ENCODE measurements around the gene CABCOCO1. TPM values are rescaled to one million over a fixed set of nuclear protein-coding genes. Genes with fewer than 3 reads are reported as not detected.

CABCOCO1 gene
- total and polyA plus RNA-seq, 10 of the 15 experiments (the other 5 are each of a cell fraction or from before 2014, with no cell fraction given) = not detected

GRCh38 chr10:61812052-61812721, 149.5 kb downstream of the CABCOCO1 start:
- TF ChIP-seq BMI1 (IDR thresholded peaks at IDR 0.05; ENCODE audit: borderline replicate concordance) = no peak
- TF ChIP-seq RUNX3 (IDR thresholded peaks at IDR 0.05; ENCODE audit: low read length) = peak; percentile 40
- Histone ChIP-seq H2AFZ (ENCODE audit: control insufficient read depth, low read depth, low read length) (no peak overlapping the region), H3K4me1 (ENCODE audit: control insufficient read depth, insufficient read depth, low read length) (0 out of 2 replicates have a peak, but pooled peaks cover 4% of the 10 kb centered on the region), H3K27ac (ENCODE audit: control insufficient read depth, insufficient read depth) (no peak overlapping the region), H3K4me3 (no peak overlapping the region), H4K20me1 (ENCODE audit: control insufficient read depth, insufficient read depth) (no peaks in the 10 kb centered on the region), H3K9me3 (replicated peaks; ENCODE audit: control insufficient read depth, insufficient read depth, low read length) (no peaks in the 10 kb centered on the region), H3K9ac (ENCODE audit: control insufficient read depth, insufficient read depth, low read length) (no peak overlapping the region), H3K79me2 (ENCODE audit: control insufficient read depth, insufficient read depth, low read length) (no peaks in the 10 kb centered on the region), H3K36me3 (ENCODE audit: control insufficient read depth in 2 of 2, insufficient read depth in 2 of 2, low read length in 1 of 2) (no peaks in the 10 kb centered on the region), H3K4me2 (ENCODE audit: control insufficient read depth, insufficient read depth) (no peak overlapping the region), H3K27me3 (replicated peaks in 1 of 2; ENCODE audit: control insufficient read depth in 2 of 2, insufficient read depth in 2 of 2, low read length in 1 of 2) (no peaks in the 10 kb centered on the region)
- FAIRE-seq = no peak
- intact Hi-C loops (cut with micrococcal nuclease; ENCODE audit: unreplicated experiment) (no loop called here), in situ Hi-C loops (cut with MboI) (no loop called here)
- CTCF ChIA-PET = no interaction called here
- POLR2A ChIA-PET = no interaction called here
- RAD21 ChIA-PET (ENCODE audit: unreplicated experiment) = no interaction called here
- 66% methylated on average over 5 of the region's 5 CpGs for WGBS (ENCODE audit: insufficient coverage, insufficient replicate concordance, low lambda C conversion rate, missing lambda C conversion rate)
- no peak for DNase-seq (ENCODE audit: low read depth, low spot score)
- SMC1A ChIA-PET (ENCODE audit: uncharacterized antibody, unreplicated experiment) = no interaction called here
- peak; percentile 57 for ATAC-seq
- BruUV-seq (replicated peaks) = no TSS peak

- no peak overlapping the region for H3K27ac ChIP-seq (ENCODE audit: control insufficient read depth, insufficient read depth)
- no peak overlapping the region for H2AFZ ChIP-seq (ENCODE audit: control insufficient read depth, low read depth, low read length)
- no peak overlapping the region for H3K4me2 ChIP-seq (ENCODE audit: control insufficient read depth, insufficient read depth)
- TF ChIP-seq, protein P1, sequence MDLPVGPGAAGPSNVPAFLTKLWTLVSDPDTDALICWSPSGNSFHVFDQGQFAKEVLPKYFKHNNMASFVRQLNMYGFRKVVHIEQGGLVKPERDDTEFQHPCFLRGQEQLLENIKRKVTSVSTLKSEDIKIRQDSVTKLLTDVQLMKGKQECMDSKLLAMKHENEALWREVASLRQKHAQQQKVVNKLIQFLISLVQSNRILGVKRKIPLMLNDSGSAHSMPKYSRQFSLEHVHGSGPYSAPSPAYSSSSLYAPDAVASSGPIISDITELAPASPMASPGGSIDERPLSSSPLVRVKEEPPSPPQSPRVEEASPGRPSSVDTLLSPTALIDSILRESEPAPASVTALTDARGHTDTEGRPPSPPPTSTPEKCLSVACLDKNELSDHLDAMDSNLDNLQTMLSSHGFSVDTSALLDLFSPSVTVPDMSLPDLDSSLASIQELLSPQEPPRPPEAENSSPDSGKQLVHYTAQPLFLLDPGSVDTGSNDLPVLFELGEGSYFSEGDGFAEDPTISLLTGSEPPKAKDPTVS (IDR thresholded peaks at IDR 0.05; ENCODE audit: low read depth, low read length) = no peak
- TF ChIP-seq HDAC6 (IDR thresholded peaks at IDR 0.05; ENCODE audit: unreplicated experiment) (no peak), NFYA (IDR thresholded peaks at IDR 0.05; ENCODE audit: borderline replicate concordance, low read depth, low read length) (no peak), YY1 (IDR thresholded peaks at IDR 0.05; ENCODE audit: low read depth, low read length) (no peak), WRNIP1 (IDR thresholded peaks at IDR 0.05; ENCODE audit: borderline replicate concordance, low read depth, low read length) (no peak), CBX5 (IDR thresholded peaks at IDR 0.05; ENCODE audit: low read depth) (no peak), FOXK2 (IDR thresholded peaks at IDR 0.05) (no peak), KLF5 (IDR thresholded peaks at IDR 0.05; ENCODE audit: partially characterized antibody) (no peak)
- TF ChIP-seq, protein P2, sequence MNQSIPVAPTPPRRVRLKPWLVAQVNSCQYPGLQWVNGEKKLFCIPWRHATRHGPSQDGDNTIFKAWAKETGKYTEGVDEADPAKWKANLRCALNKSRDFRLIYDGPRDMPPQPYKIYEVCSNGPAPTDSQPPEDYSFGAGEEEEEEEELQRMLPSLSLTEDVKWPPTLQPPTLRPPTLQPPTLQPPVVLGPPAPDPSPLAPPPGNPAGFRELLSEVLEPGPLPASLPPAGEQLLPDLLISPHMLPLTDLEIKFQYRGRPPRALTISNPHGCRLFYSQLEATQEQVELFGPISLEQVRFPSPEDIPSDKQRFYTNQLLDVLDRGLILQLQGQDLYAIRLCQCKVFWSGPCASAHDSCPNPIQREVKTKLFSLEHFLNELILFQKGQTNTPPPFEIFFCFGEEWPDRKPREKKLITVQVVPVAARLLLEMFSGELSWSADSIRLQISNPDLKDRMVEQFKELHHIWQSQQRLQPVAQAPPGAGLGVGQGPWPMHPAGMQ (IDR thresholded peaks at IDR 0.05; ENCODE audit: borderline replicate concordance) = no peak
- TF ChIP-seq, protein P3, sequence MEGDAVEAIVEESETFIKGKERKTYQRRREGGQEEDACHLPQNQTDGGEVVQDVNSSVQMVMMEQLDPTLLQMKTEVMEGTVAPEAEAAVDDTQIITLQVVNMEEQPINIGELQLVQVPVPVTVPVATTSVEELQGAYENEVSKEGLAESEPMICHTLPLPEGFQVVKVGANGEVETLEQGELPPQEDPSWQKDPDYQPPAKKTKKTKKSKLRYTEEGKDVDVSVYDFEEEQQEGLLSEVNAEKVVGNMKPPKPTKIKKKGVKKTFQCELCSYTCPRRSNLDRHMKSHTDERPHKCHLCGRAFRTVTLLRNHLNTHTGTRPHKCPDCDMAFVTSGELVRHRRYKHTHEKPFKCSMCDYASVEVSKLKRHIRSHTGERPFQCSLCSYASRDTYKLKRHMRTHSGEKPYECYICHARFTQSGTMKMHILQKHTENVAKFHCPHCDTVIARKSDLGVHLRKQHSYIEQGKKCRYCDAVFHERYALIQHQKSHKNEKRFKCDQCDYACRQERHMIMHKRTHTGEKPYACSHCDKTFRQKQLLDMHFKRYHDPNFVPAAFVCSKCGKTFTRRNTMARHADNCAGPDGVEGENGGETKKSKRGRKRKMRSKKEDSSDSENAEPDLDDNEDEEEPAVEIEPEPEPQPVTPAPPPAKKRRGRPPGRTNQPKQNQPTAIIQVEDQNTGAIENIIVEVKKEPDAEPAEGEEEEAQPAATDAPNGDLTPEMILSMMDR (IDR thresholded peaks at IDR 0.05 in 2 of 3, conservative IDR thresholded peaks at IDR 0.05 in 1 of 3; ENCODE audit: control insufficient read depth in 2 of 3, extremely low read depth in 1 of 3, insufficient read depth in 1 of 3, low read depth in 3 of 3, low read length in 3 of 3) = no peak
- intact Hi-C loops (cut with micrococcal nuclease; ENCODE audit: unreplicated experiment) = no loop called here
- FAIRE-seq = no peak
- BruUV-seq (replicated peaks) = no TSS peak
- CTCF ChIA-PET = no interaction called here
- H4K20me1 ChIP-seq (ENCODE audit: control insufficient read depth, insufficient read depth) = no peaks in the 10 kb centered on the region
- H3K4me3 ChIP-seq = no peak overlapping the region
- POLR2A ChIA-PET = no interaction called here
- RAD21 ChIA-PET (ENCODE audit: unreplicated experiment) = no interaction called here
- H3K27me3 ChIP-seq (replicated peaks in 1 of 2; ENCODE audit: control insufficient read depth in 2 of 2, insufficient read depth in 2 of 2, low read length in 1 of 2) = no peaks in the 10 kb centered on the region
- H3K9me3 ChIP-seq (replicated peaks; ENCODE audit: control insufficient read depth, insufficient read depth, low read length) = no peaks in the 10 kb centered on the region
- SMC1A ChIA-PET (ENCODE audit: uncharacterized antibody, unreplicated experiment) = no interaction called here
- no peak for DNase-seq (ENCODE audit: low read depth, low spot score)
- no peak overlapping the region for H3K9ac ChIP-seq (ENCODE audit: control insufficient read depth, insufficient read depth, low read length)
- no peak; the same call in 2 of the 3 replicates for ATAC-seq
- no peaks in the 10 kb centered on the region for H3K79me2 ChIP-seq (ENCODE audit: control insufficient read depth, insufficient read depth, low read length)
- 10% methylated on average over 3 of the region's 3 CpGs for WGBS (ENCODE audit: insufficient coverage, insufficient replicate concordance, low lambda C conversion rate, missing lambda C conversion rate)
- in situ Hi-C loops (cut with MboI) = no loop called here
- 0 out of 2 replicates have a peak, but pooled peaks cover 4% of the 10 kb centered on the region for H3K4me1 ChIP-seq (ENCODE audit: control insufficient read depth, insufficient read depth, low read length)
- no peaks in the 10 kb centered on the region for H3K36me3 ChIP-seq (ENCODE audit: control insufficient read depth in 2 of 2, insufficient read depth in 2 of 2, low read length in 1 of 2)
Measured at GRCh38 chr10:61812920-61813319, 150.2 kb downstream of the CABCOCO1 start.
